Caco-2 (cell line): ENCODE data around the gene NTNG1. TPM values are rescaled to one million over a fixed set of nuclear protein-coding genes. Genes with fewer than 3 reads are reported as not detected.

Source experiments
- BruUV-seq: library from RNA; stranded (reverse); fragments of 400-500 nt; replicated peaks from 2 replicates; lab custom pipeline; 2021; lab: Mats Ljungman, UMichigan
- CTCF ChIA-PET: fragments of 300-600 bp; sonication (Branson Sonifier 250); formaldehyde crosslinking; loops from one replicate; lab custom pipeline; 2022; ENCODE audit warnings: antibody characterized with exemption; lab: Charles Lee
- POLR2A ChIA-PET: fragments of 300-600 bp; sonication (Branson Sonifier 250); formaldehyde crosslinking; loops from one replicate; lab custom pipeline; 2022; ENCODE audit warnings: antibody characterized with exemption; lab: Charles Lee
- DNase-seq, 2 experiments: peaks; one replicate each; pipeline versions ENCODE4 v3.0.0 to v3.0.0-alpha.2; 2020 to 2022
- H3K27me3 ChIP-seq: replicated peaks from 2 replicates; pipeline ENCODE4 v1.6.0; 2011; ENCODE audit warnings: low read length; ENCODE audit not compliant: control insufficient read depth, insufficient read depth
- H3K36me3 ChIP-seq: 2 replicates; pipeline ENCODE4 v1.5.1; 2011; ENCODE audit warnings: low read length; ENCODE audit not compliant: control insufficient read depth, insufficient read depth
- H3K4me1 ChIP-seq: fragments of 250-450 bp; sonication (Bioruptor Pico); 2 replicates; pipeline ENCODE4 v1.5.1; 2020; ENCODE audit warnings: mild to moderate bottlenecking
- H3K4me3 ChIP-seq: 2 replicates; pipeline ENCODE4 v1.5.1; 2011; ENCODE audit warnings: low read depth, mild to moderate bottlenecking, control low read depth, low read length
- H3K9me3 ChIP-seq: fragments of 250-450 bp; sonication (Bioruptor Pico); 2 replicates; pipeline ENCODE4 v1.5.1; 2020; ENCODE audit warnings: mild to moderate bottlenecking, moderate library complexity
- H3K27ac Mint-ChIP-seq: one replicate; pipeline ENCODE4 v1.8.0; 2022; ENCODE audit warnings: mixed read lengths; ENCODE audit not compliant: unreplicated experiment
- H3K27me3 Mint-ChIP-seq: one replicate; pipeline ENCODE4 v1.8.0; 2022; ENCODE audit warnings: mixed read lengths; ENCODE audit not compliant: insufficient read depth, unreplicated experiment
- H3K36me3 Mint-ChIP-seq: one replicate; pipeline ENCODE4 v1.8.0; 2022; ENCODE audit warnings: mild to moderate bottlenecking, mixed read lengths; ENCODE audit not compliant: insufficient read depth, unreplicated experiment
- H3K4me1 Mint-ChIP-seq: one replicate; pipeline ENCODE4 v1.8.0; 2022; ENCODE audit warnings: low read depth, mixed read lengths; ENCODE audit not compliant: unreplicated experiment
- H3K4me3 Mint-ChIP-seq: one replicate; pipeline ENCODE4 v1.8.0; 2022; ENCODE audit warnings: mild to moderate bottlenecking, moderate library complexity, mixed read lengths; ENCODE audit not compliant: unreplicated experiment
- H3K9me3 Mint-ChIP-seq: one replicate; pipeline ENCODE4 v1.8.0; 2022; ENCODE audit warnings: mixed read lengths; ENCODE audit not compliant: unreplicated experiment
- CTCF ChIP-seq, 2 experiments: fragments of 200-600 bp in 1 of 2; IDR thresholded peaks; 1 replicate in 1 of 2; 2 replicates in 1 of 2; pipeline versions ENCODE4 v1.5.1 to v1.8.0; 2011 to 2022; ENCODE audit warnings: antibody characterized with exemption in 1 of 2, control low read depth in 1 of 2, inconsistent platforms in 1 of 2, low read depth in 1 of 2, low read length in 1 of 2, mild to moderate bottlenecking in 1 of 2, moderate library complexity in 1 of 2; ENCODE audit not compliant: insufficient read depth in 1 of 2, severe bottlenecking in 1 of 2, unreplicated experiment in 1 of 2
- intact Hi-C: fragments of 100-400 bp; cut with micrococcal nuclease; formaldehyde crosslinking; loops from one replicate; pipeline ENCODE4 v1.10.0; 2022; ENCODE audit not compliant: unreplicated experiment
- total RNA-seq: library from RNA; stranded (reverse); gene quantifications from 2 replicates; pipeline ENCODE4 v1.2.3, GENCODE V29; 2022

The NTNG1 gene
- total RNA-seq, 1 experiment from 2014 or later, result not detected

- no peak for TF ChIP-seq CTCF (IDR thresholded peaks at IDR 0.05; ENCODE audit: insufficient read depth in 1 of 2, low read depth in 1 of 2, low read length in 1 of 2, severe bottlenecking in 1 of 2, unreplicated experiment in 1 of 2)
- Histone ChIP-seq H3K4me1 (no peaks in the 10 kb centered on the region), H3K9me3 (no peaks in the 10 kb centered on the region), H3K4me3 (no peak overlapping the region), H3K27me3 (no peaks in the 10 kb centered on the region), H3K36me3 (no peaks in the 10 kb centered on the region)
- Mint-ChIP-seq H3K36me3 (no peaks in the 10 kb centered on the region), H3K4me1 (no peaks in the 10 kb centered on the region), H3K9me3 (peaks cover 9% of the 10 kb centered on the region), H3K27ac (no peak overlapping the region), H3K27me3 (peaks cover 4% of the 10 kb centered on the region), H3K4me3 (no peak overlapping the region)
- DNase-seq, result no peak
- BruUV-seq, result no TSS peak
- ChIA-PET CTCF (no interaction called here), POLR2A (no interaction called here)
- intact Hi-C loops, result no loop called here
These were observed 382.2 kb downstream of the NTNG1 start for GRCh38 chr1:107523061-107523460.

- CTCF ChIA-PET, result no interaction called here
- Mint-ChIP-seq H3K4me1 (no peaks in the 10 kb centered on the region), H3K9me3 (peaks cover 9% of the 10 kb centered on the region), H3K27ac (no peak overlapping the region), H3K4me3 (no peak overlapping the region), H3K27me3 (peaks cover 4% of the 10 kb centered on the region), H3K36me3 (no peaks in the 10 kb centered on the region)
- no peak for TF ChIP-seq CTCF (IDR thresholded peaks at IDR 0.05; ENCODE audit: insufficient read depth in 1 of 2, low read depth in 1 of 2, low read length in 1 of 2, severe bottlenecking in 1 of 2, unreplicated experiment in 1 of 2)
- no peak for DNase-seq
- H3K9me3 ChIP-seq, result no peaks in the 10 kb centered on the region
- H3K4me3 ChIP-seq, result no peak overlapping the region
- H3K36me3 ChIP-seq, result no peaks in the 10 kb centered on the region
- no TSS peak for BruUV-seq
- H3K4me1 ChIP-seq, result no peaks in the 10 kb centered on the region
- POLR2A ChIA-PET, result no interaction called here
- no peaks in the 10 kb centered on the region for H3K27me3 ChIP-seq
- intact Hi-C loops, result no loop called here
These were observed 382.9 kb downstream of the NTNG1 start for GRCh38 chr1:107523736-107524135.

GRCh38 chr1:107524301-107524700, 383.5 kb downstream of the NTNG1 start:
- POLR2A ChIA-PET, result no interaction called here

More at GRCh38 chr1:107524301-107524700, 383.5 kb downstream of the NTNG1 start:
- no peak for DNase-seq
- CTCF ChIA-PET, result no interaction called here
- intact Hi-C loops, result no loop called here
- H3K27me3 Mint-ChIP-seq, result peaks cover 4% of the 10 kb centered on the region
- no peaks in the 10 kb centered on the region for H3K4me1 Mint-ChIP-seq
- TF ChIP-seq CTCF (IDR thresholded peaks at IDR 0.05; ENCODE audit: insufficient read depth in 1 of 2, low read depth in 1 of 2, low read length in 1 of 2, severe bottlenecking in 1 of 2, unreplicated experiment in 1 of 2), result no peak
- H3K4me3 Mint-ChIP-seq, result no peak overlapping the region
- peaks cover 9% of the 10 kb centered on the region for H3K9me3 Mint-ChIP-seq
- H3K27me3 ChIP-seq, result no peaks in the 10 kb centered on the region
- H3K4me3 ChIP-seq, result no peak overlapping the region
- no peaks in the 10 kb centered on the region for H3K36me3 ChIP-seq
- no peak overlapping the region for H3K27ac Mint-ChIP-seq
- no peaks in the 10 kb centered on the region for H3K4me1 ChIP-seq
- no peaks in the 10 kb centered on the region for H3K36me3 Mint-ChIP-seq
- H3K9me3 ChIP-seq, result no peaks in the 10 kb centered on the region
- BruUV-seq, result no TSS peak
